ENCODE results near the gene PPP6R2.

- no peak for TF ChIP-seq POLR2A (IDR thresholded peaks at IDR 0.05)
- TF ChIP-seq EP300 (IDR thresholded peaks at IDR 0.05): no peak
- no peak for TF ChIP-seq CTCF (IDR thresholded peaks at IDR 0.05)
- no peak for TF ChIP-seq POLR2AphosphoS5 (IDR thresholded peaks at IDR 0.05)
Measured at GRCh38 chr22:50357756-50358155, 14.6 kb downstream of the PPP6R2 start.
